GM19240 (cell line): Measurements from ENCODE around the gene S100A8.
"Not testable (repeated sequence)": the region's sequence is repeated elsewhere in the genome, so short reads cannot be mapped to it uniquely, and the experiment has no call there.

Experiments used
- DNase-seq: peaks from one replicate; pipeline ENCODE4 v3.0.0; 2011; ENCODE audit warnings: low spot score; ENCODE audit not compliant: insufficient read length

S100A8 gene

GRCh38 chr1:153417136-153417888 is 26.4 kb upstream of the S100A8 start:
- no peak for DNase-seq

GRCh38 chr1:153415850-153416570 is 25.1 kb upstream of the S100A8 start, which contains the start of gene S100A7A:
Gene S100A7A, plus strand, starts transcription at chr1:153416520. Its CDS starts 1,563 bp downstream, at chr1:153418083.
- DNase-seq: no peak

DNA sequence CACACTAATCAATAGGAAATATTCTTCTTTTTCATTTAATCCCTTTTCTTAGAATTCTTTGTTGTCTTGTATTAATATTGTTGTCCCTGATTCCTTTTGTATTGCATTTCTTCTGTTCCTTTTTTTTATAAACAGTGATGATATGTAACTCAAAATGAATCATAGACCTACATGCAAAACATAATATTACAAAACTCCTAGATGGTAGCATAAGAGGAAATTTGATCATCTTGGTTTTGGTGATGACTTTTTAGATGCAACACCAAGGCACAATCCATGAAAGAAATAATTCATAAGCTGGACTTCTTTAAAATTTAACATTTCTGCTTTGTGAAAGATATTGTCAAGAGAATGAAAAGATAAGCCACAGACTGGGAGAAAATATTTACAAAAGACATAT is 23.1 kb upstream of the S100A8 start:
- not testable (repeated sequence) for DNase-seq

DNA sequence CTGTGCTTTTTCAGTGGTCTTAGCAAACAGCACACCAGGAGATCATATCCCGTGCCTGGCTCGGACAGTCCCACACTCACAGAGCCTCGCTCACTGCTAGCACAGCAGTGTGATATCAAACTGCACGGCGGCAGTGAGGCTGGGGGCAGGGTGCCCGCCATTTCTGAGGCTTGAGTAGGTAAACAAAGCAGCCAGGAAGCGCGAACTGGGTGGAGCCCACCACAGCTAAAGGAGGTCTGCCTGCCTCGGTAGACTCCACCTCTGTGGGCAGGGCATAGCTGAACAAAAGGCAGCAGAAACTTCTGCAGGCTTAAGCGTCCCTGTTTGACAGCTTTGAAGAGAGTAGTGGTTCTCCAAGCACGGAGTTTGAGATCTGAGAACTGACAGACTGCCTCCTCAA is 16.4 kb upstream of the S100A8 start:
- not testable (repeated sequence) for DNase-seq

GRCh38 chr1:153405825-153406599 is 15.1 kb upstream of the S100A8 start:
- DNase-seq: not testable (repeated sequence)

DNA sequence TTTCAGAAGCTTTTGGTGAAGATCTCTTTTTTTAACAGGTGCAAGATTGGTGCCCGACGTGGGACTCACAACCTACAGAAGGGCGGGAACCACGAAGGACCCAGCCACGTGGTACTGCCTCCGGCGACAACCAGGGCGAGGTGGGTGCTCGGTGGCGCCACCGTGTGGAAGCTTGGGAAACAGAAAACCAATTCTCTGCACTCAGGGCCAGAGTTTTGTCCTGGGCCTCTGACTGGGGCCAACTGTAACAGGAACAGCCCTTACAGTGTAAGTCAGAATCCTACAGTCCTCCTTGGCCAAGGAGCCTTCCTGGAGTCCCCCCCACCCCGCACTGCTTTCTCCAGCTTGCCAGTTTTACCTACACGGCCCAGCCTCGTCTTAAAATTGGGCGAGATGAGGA is 13.9 kb upstream of the S100A8 start:
- peak; percentile 33 for DNase-seq

- no peak for DNase-seq
These were observed 13.3 kb upstream of the S100A8 start for GRCh38 chr1:153404086-153404635.

GRCh38 chr1:153403421-153404085 is 12.7 kb upstream of the S100A8 start:
- no peak for DNase-seq

DNA sequence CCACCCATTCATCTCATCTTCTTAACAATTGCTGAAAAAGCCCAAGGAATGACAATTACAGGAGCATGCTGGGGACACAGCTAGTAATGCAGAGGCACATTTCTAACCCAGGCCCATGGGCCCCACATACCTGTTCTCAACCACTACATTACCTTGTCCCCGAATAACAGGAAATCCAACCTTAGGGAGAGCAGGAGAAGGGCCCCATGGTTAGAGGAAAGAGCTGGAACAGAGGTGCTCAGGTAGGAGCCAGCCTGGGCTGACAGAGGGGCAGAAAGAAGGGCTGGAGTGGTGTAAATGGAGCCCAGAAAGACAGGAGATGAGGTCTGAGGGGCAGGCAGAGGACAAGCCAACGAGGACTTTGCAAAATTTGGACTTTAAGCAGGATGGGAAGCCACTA is 11.4 kb upstream of the S100A8 start:
- DNase-seq: no peak

DNA sequence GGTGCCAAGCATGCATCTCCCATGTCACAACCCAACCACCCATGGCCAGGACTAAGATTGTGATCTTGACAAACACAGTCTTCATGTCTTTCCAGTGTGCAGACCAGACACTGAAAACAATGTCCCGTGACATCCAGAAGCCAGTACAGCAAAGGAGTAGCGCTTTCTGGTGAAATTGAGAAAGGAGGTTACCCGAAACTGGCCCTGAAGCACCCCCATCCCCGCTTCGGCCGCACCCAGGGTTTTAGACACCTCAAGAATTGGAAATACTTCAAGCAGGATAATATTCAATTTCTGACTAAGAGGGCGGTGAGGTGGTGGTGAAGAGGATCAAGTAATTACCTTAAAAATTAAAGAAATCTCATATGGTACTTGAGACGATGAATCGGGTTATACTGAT is 10.6 kb upstream of the S100A8 start:
- no peak for DNase-seq

- DNase-seq: no peak
These were observed 9.4 kb upstream of the S100A8 start for GRCh38 chr1:153400244-153400643.

GRCh38 chr1:153399401-153400055 is 8.7 kb upstream of the S100A8 start:
- no peak for DNase-seq

GRCh38 chr1:153397924-153398651 is 7.2 kb upstream of the S100A8 start:
- no peak for DNase-seq

- DNase-seq: no peak
These were observed 6.4 kb upstream of the S100A8 start for GRCh38 chr1:153397051-153397923.

GRCh38 chr1:153396461-153396860 is 5.6 kb upstream of the S100A8 start:
- DNase-seq: no peak

- DNase-seq: no peak
These were observed 4.9 kb upstream of the S100A8 start for GRCh38 chr1:153395776-153396175.

GRCh38 chr1:153395136-153395685 is 4.3 kb upstream of the S100A8 start:
- no peak for DNase-seq

GRCh38 chr1:153394391-153394790 is 3.5 kb upstream of the S100A8 start:
- DNase-seq: no peak

DNA sequence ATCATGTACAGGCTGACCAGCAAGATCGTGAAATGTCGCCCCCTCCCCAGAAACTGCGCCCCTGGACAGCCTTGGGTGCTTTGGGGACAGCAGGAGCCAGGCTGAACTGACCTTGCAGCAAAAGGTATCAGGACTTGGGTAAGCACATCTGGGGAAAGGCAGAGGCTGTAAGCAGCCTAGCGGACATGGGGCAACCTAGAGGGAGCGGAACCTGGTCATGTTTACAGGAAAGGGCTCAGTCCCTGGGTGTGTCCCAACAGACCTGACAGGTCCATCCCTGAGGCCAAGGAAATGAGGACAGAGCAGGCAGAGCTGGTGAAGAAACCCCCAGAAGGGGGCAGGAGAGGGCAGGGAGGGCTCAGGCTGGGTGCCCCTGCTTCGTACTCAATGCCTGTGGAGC is 3.1 kb upstream of the S100A8 start:
- no peak for DNase-seq
